Neural progenitor cell (in vitro differentiated cells): Measurements from ENCODE around the gene SLC13A4.

ENCODE experiments used
- EZH2 ChIP-seq: fragments of 200-600 bp; sonication (generic); IDR thresholded peaks from 2 replicates; pipeline ENCODE4 v1.6.1; 2017; ENCODE audit warnings: antibody characterized with exemption, mild to moderate bottlenecking, moderate library complexity
- EZH2phosphoT487 ChIP-seq: fragments of 200-600 bp; sonication (generic); IDR thresholded peaks from 2 replicates; pipeline ENCODE4 v1.6.1; 2017; ENCODE audit warnings: antibody characterized with exemption
- TF ChIP-seq, protein P1 (sequence below): fragments of 200-600 bp; sonication (generic); IDR thresholded peaks from 2 replicates; pipeline ENCODE4 v1.5.1; 2017; ENCODE audit warnings: antibody characterized with exemption, mild to moderate bottlenecking

DNA sequence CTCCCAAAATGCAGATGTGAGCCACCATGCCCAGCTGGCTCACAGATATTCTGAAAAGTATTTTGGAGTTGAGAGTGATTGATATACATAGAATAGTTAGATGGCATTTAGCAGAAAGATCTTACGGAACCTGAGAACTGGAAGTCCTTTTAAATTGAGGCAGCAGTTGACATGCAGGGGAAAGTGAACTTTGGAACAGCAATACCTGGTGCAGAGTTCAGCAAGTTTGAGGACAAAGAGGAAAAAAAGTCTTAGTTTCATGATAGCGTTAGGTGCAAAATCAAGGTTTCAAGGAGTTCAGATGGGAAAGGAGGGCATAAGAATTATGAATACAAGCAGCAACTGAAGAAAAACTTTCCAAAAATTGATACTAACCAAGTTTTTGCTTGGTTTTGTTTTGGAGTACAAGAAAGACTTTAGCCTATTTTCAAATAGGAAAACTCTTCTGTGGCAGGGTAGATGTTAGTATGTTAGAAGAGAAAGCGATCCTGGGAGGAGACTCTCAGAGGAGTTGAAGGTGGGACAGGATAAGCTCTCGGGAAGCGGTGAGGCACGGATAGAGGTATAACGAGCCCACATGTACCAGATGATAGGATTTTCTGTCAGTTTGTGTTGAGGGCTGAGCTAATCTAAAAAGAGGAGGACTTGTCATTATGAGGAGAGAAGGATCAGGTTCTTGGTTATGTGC is 93.7 kb downstream of the SLC13A4 start:
- TF ChIP-seq, protein P1, sequence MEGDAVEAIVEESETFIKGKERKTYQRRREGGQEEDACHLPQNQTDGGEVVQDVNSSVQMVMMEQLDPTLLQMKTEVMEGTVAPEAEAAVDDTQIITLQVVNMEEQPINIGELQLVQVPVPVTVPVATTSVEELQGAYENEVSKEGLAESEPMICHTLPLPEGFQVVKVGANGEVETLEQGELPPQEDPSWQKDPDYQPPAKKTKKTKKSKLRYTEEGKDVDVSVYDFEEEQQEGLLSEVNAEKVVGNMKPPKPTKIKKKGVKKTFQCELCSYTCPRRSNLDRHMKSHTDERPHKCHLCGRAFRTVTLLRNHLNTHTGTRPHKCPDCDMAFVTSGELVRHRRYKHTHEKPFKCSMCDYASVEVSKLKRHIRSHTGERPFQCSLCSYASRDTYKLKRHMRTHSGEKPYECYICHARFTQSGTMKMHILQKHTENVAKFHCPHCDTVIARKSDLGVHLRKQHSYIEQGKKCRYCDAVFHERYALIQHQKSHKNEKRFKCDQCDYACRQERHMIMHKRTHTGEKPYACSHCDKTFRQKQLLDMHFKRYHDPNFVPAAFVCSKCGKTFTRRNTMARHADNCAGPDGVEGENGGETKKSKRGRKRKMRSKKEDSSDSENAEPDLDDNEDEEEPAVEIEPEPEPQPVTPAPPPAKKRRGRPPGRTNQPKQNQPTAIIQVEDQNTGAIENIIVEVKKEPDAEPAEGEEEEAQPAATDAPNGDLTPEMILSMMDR, result no peak
- TF ChIP-seq EZH2 (no peak), EZH2phosphoT487 (no peak)
